Epithelial cell of proximal tubule (primary cell): ENCODE measurements around the gene OPCML. TPM values are rescaled to one million over a fixed set of nuclear protein-coding genes. Genes with fewer than 3 reads are reported as not detected.

Experiments
- DNase-seq: peaks from one replicate; pipeline ENCODE4 v3.0.0-alpha.2; 2011; ENCODE audit warnings: low read depth
- H3K4me3 ChIP-seq: 2 replicates; pipeline ENCODE4 v1.5.1; 2011; ENCODE audit warnings: low read depth, mild to moderate bottlenecking, low read length
- CTCF ChIP-seq: conservative IDR thresholded peaks from 2 replicates; pipeline ENCODE4 v1.5.1; 2012; ENCODE audit warnings: low read depth, mild to moderate bottlenecking, low read length
- total RNA-seq: library from RNA; depleted of rRNA; stranded (reverse); fragments of >200 nt; gene quantifications from 2 replicates; pipeline ENCODE4 v1.2.3, GENCODE V29; 2015

OPCML gene
- total RNA-seq, 1 donor from 2014 or later: not detected

- DNase-seq: no peak
- peak overlapping the region; percentile 23 for H3K4me3 ChIP-seq
- TF ChIP-seq CTCF: no peak
Observed at GRCh38 chr11:133041928-133042882, 490.1 kb downstream of the OPCML start.

- DNase-seq: no peak
- no peak for TF ChIP-seq CTCF
- no peak overlapping the region for H3K4me3 ChIP-seq
Observed at GRCh38 chr11:133041181-133041580, 491.1 kb downstream of the OPCML start.

- TF ChIP-seq CTCF: no peak
- H3K4me3 ChIP-seq: no peak overlapping the region
- DNase-seq: no peak
Observed at GRCh38 chr11:133040289-133040900, 491.9 kb downstream of the OPCML start.

- no peak for DNase-seq
- TF ChIP-seq CTCF: no peak
- H3K4me3 ChIP-seq: no peak overlapping the region
Observed at GRCh38 chr11:133038850-133039249, 493.5 kb downstream of the OPCML start.

- no peak for DNase-seq
- no peak for TF ChIP-seq CTCF
- H3K4me3 ChIP-seq: no peak overlapping the region
Observed at GRCh38 chr11:133034929-133035328, 497.4 kb downstream of the OPCML start.

GRCh38 chr11:133029107-133029506, 503.2 kb downstream of the OPCML start:
- no peak overlapping the region for H3K4me3 ChIP-seq
- DNase-seq: no peak
- TF ChIP-seq CTCF: no peak

- no peak for TF ChIP-seq CTCF
Observed at GRCh38 chr11:133026952-133027351, 505.3 kb downstream of the OPCML start.

More at GRCh38 chr11:133026952-133027351, 505.3 kb downstream of the OPCML start:
- H3K4me3 ChIP-seq: no peak overlapping the region
- DNase-seq: no peak
